ENCODE data around the gene RASL10B. TPM values are rescaled to one million over a fixed set of nuclear protein-coding genes. Genes with fewer than 3 reads are reported as not detected.
"Not testable (repeated sequence)": the region's sequence is repeated elsewhere in the genome, so short reads cannot be mapped to it uniquely, and the experiment has no call there.

The RASL10B gene
- total RNA-seq, 1 donor from 2014 or later: 2.6 TPM

DNA sequence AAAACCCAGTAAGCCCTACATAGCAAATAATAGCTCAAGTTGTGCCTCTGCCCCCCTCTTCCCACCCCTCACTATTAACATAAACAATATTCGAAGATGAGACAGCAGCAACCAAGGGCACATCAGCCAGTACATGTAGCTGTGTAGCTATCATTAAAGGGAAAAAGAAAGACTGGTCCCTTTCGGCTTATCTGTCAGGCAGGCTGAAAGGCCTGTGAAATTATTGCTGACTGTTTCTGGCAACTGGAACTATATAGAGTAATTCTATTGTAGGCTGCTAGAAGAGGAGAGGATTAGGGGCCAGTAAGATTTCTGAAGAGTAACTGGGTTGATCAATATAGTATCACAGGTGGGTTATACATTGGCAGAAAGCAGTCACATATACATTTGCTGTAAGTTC is 36.5 kb upstream of the RASL10B start:
- Histone ChIP-seq H3K4me3 (ENCODE audit: low read depth, low read length) (no peak overlapping the region), H3K27me3 (ENCODE audit: control insufficient read depth, insufficient read depth, low read length) (no peaks in the 10 kb centered on the region), H3K36me3 (ENCODE audit: control insufficient read depth, insufficient read depth, low read length) (peaks cover 2% of the 10 kb centered on the region)
- no peak for DNase-seq (ENCODE audit: low read depth)
- TF ChIP-seq, protein P1, sequence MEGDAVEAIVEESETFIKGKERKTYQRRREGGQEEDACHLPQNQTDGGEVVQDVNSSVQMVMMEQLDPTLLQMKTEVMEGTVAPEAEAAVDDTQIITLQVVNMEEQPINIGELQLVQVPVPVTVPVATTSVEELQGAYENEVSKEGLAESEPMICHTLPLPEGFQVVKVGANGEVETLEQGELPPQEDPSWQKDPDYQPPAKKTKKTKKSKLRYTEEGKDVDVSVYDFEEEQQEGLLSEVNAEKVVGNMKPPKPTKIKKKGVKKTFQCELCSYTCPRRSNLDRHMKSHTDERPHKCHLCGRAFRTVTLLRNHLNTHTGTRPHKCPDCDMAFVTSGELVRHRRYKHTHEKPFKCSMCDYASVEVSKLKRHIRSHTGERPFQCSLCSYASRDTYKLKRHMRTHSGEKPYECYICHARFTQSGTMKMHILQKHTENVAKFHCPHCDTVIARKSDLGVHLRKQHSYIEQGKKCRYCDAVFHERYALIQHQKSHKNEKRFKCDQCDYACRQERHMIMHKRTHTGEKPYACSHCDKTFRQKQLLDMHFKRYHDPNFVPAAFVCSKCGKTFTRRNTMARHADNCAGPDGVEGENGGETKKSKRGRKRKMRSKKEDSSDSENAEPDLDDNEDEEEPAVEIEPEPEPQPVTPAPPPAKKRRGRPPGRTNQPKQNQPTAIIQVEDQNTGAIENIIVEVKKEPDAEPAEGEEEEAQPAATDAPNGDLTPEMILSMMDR (IDR thresholded peaks at IDR 0.05; ENCODE audit: insufficient read depth, low read length, poor library complexity, severe bottlenecking): no peak

DNA sequence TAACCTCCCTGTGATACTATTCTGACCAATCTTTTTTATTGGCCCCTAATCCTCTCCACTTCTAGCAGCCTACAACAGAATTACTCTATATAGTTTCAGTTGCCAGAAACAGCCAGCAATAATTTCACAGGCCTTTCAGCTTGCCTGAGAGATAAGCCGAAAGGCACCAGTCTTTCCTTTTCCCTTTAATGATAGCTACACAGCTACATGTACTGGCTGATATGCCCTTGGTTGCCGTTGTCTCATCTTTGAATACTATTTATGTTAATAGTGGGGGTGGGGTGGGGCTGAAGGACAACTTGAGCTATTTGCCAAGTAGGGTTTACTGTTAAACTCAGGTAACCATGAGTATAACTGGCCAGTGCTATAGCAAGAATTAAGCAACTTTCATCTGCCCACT is 35.8 kb upstream of the RASL10B start:
- DNase-seq (ENCODE audit: low read depth): no peak
- TF ChIP-seq, protein P1 (IDR thresholded peaks at IDR 0.05; ENCODE audit: insufficient read depth, low read length, poor library complexity, severe bottlenecking): no peak
- no peak overlapping the region for H3K4me3 ChIP-seq (ENCODE audit: low read depth, low read length)
- peaks cover 2% of the 10 kb centered on the region for H3K36me3 ChIP-seq (ENCODE audit: control insufficient read depth, insufficient read depth, low read length)
- no peaks in the 10 kb centered on the region for H3K27me3 ChIP-seq (ENCODE audit: control insufficient read depth, insufficient read depth, low read length)

DNA sequence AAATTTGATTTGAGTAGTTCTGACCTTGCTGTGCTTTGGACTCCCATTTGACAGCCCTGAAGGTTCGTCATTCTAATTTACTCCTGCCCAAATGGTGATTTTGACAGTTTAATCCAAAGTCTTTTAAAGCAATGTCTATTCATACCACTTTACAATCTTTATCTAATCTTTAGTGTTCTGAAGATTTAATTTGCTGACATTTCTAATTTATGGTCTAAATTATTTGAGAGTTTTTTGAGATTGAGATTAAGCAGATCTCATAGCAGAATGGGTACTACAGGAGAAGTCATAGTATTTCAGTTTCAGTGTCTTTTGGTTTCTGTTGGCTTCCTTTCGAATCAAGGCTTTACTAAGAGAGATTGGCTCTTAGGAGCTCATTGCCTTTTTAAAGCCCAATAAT is 32.6 kb upstream of the RASL10B start:
- H3K4me3 ChIP-seq (ENCODE audit: low read depth, low read length): no peak overlapping the region
- H3K36me3 ChIP-seq (ENCODE audit: control insufficient read depth, insufficient read depth, low read length): no peaks in the 10 kb centered on the region
- H3K27me3 ChIP-seq (ENCODE audit: control insufficient read depth, insufficient read depth, low read length): no peaks in the 10 kb centered on the region
- no peak for DNase-seq (ENCODE audit: low read depth)
- TF ChIP-seq, protein P1 (IDR thresholded peaks at IDR 0.05; ENCODE audit: insufficient read depth, low read length, poor library complexity, severe bottlenecking): no peak

DNA sequence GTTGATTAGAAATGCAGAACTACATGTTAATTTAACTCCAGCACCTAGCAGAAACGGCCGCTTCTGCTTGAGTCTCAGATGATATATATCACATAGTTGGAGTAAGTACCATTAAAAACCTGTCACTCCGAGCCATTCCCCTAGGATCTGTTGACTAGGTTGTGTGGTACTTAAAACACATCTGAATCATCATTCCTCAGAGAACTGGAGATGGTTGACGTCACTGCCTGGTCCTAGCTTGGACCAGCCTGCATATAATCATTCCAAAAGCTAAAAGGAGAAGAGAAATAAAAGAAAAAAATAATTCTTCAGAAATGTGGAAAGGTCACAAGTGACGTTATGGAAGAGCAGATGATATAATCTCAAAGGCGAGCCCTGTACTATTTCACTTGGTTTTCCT is 31.3 kb upstream of the RASL10B start:
- H3K4me3 ChIP-seq (ENCODE audit: low read depth, low read length): no peak overlapping the region

DNA sequence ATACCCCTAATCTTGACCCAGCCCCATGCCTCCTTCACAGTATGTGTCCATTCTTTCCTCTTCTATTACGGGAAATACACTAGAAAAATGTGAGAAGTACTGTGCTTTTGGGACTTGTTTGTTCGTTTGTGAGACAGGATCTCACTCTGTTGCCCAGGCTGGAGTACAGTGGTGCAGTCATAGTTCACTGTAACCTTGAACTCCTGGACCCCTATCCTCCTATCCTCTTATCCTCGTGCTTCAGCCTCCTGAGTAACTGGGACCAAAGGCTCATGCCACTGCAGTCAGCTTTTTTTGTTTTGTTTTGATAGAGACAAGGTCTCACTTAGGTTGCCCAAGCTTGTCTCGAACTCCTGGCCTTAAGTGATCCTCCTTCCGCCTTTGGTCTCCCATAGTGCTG is 29.9 kb upstream of the RASL10B start:
- TF ChIP-seq, protein P1 (IDR thresholded peaks at IDR 0.05; ENCODE audit: insufficient read depth, low read length, poor library complexity, severe bottlenecking): no peak
- DNase-seq (ENCODE audit: low read depth): no peak
- H3K36me3 ChIP-seq (ENCODE audit: control insufficient read depth, insufficient read depth, low read length): no peaks in the 10 kb centered on the region
- H3K4me3 ChIP-seq (ENCODE audit: low read depth, low read length): no peak overlapping the region
- no peaks in the 10 kb centered on the region for H3K27me3 ChIP-seq (ENCODE audit: control insufficient read depth, insufficient read depth, low read length)

More for the DNA sequence above, 31.3 kb upstream of the RASL10B start:
- Histone ChIP-seq H3K27me3 (ENCODE audit: control insufficient read depth, insufficient read depth, low read length) (no peaks in the 10 kb centered on the region), H3K36me3 (ENCODE audit: control insufficient read depth, insufficient read depth, low read length) (no peaks in the 10 kb centered on the region)
- TF ChIP-seq, protein P1 (IDR thresholded peaks at IDR 0.05; ENCODE audit: insufficient read depth, low read length, poor library complexity, severe bottlenecking): no peak
- DNase-seq (ENCODE audit: low read depth): no peak

DNA sequence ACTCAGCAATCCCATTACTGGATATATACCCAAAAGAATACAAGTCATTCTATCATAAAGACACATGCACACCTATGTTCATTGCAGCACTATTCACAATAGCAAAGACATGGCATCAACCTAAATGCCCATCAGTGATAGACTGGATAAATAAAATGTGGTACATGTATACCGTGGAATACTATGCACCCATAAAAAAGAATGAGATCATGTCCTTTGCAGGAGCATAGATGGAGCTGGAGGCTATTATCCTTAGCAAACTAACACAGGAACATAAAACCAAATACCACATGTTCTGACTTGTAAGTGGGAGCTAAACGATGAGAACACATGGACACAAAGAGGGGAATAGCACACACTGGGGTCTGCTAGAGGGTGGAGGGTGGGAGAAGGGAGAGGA is 28.1 kb upstream of the RASL10B start:
- H3K27me3 ChIP-seq (ENCODE audit: control insufficient read depth, insufficient read depth, low read length); DNase-seq (ENCODE audit: low read depth); H3K36me3 ChIP-seq (ENCODE audit: control insufficient read depth, insufficient read depth, low read length): not testable (repeated sequence)

More for the DNA sequence above, 28.1 kb upstream of the RASL10B start:
- H3K4me3 ChIP-seq (ENCODE audit: low read depth, low read length): not testable (repeated sequence)
